ENCODE data around the gene AKAP6. TPM values are rescaled to one million over a fixed set of nuclear protein-coding genes. Genes with fewer than 3 reads are reported as not detected.

The AKAP6 gene
- total and polyA plus RNA-seq, 2 experiments from 2014 or later = 0.38 to 0.42 TPM

DNA sequence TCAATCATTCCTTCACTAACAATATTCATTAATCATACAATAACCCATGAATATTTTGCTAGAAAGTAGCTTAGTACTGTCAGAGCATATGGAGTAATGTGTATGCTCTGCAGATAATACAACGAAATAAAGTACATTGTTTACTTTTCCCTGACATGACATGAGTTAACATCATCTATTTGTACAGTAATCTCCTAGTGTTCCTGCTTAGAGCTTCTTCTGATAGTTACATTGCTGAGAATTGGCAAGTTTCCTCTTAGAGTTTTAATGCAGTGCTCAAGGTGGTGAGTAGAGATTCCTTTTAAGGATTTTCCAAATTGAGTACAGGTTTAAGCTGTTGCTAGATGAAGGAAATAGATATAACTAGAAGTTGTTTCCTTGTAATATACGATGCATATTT, 445.1 kb downstream of the AKAP6 start:
- Mint-ChIP-seq H3K27ac (no peak overlapping the region), H3K27me3 (ENCODE audit: insufficient read depth, low read depth, poor library complexity) (no peaks in the 10 kb centered on the region), H3K9me3 (no peaks in the 10 kb centered on the region), H3K4me1 (peaks cover 3% of the 10 kb centered on the region; the same call in 2 of the 3 replicates), H3K4me3 (no peak overlapping the region), H3K36me3 (ENCODE audit: low read depth) (no peaks in the 10 kb centered on the region)
- no peaks in the 10 kb centered on the region for H3K9me2 ChIP-seq (ENCODE audit: insufficient read depth)
- H3K4me1 ChIP-seq (ENCODE audit: insufficient read depth) = no peaks in the 10 kb centered on the region
- ATAC-seq (no peak), DNase-seq (ENCODE audit: low spot score) (no peak)
- no peak overlapping the region for H2AFZ ChIP-seq
- no peaks in the 10 kb centered on the region for H3K79me2 ChIP-seq (replicated peaks; ENCODE audit: insufficient read depth)
- H3K27me3 ChIP-seq (ENCODE audit: insufficient read depth) = no peaks in the 10 kb centered on the region
- no peak for TF ChIP-seq EZH2phosphoT487 (IDR thresholded peaks at IDR 0.05; ENCODE audit: unreplicated experiment)
- TF ChIP-seq, protein P1, sequence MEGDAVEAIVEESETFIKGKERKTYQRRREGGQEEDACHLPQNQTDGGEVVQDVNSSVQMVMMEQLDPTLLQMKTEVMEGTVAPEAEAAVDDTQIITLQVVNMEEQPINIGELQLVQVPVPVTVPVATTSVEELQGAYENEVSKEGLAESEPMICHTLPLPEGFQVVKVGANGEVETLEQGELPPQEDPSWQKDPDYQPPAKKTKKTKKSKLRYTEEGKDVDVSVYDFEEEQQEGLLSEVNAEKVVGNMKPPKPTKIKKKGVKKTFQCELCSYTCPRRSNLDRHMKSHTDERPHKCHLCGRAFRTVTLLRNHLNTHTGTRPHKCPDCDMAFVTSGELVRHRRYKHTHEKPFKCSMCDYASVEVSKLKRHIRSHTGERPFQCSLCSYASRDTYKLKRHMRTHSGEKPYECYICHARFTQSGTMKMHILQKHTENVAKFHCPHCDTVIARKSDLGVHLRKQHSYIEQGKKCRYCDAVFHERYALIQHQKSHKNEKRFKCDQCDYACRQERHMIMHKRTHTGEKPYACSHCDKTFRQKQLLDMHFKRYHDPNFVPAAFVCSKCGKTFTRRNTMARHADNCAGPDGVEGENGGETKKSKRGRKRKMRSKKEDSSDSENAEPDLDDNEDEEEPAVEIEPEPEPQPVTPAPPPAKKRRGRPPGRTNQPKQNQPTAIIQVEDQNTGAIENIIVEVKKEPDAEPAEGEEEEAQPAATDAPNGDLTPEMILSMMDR (conservative IDR thresholded peaks at IDR 0.05; ENCODE audit: low read depth in 2 of 2) = no peak
- no peak for TF ChIP-seq POLR2AphosphoS5 (IDR thresholded peaks at IDR 0.05; ENCODE audit: low read depth)
- no peak for TF ChIP-seq ZNF331 (CRISPR knock-in tag; IDR thresholded peaks at IDR 0.05; ENCODE audit: low read depth)
- TF ChIP-seq EZH2 (IDR thresholded peaks at IDR 0.05; ENCODE audit: low read depth, unreplicated experiment) = no peak
- TF ChIP-seq, protein P2, sequence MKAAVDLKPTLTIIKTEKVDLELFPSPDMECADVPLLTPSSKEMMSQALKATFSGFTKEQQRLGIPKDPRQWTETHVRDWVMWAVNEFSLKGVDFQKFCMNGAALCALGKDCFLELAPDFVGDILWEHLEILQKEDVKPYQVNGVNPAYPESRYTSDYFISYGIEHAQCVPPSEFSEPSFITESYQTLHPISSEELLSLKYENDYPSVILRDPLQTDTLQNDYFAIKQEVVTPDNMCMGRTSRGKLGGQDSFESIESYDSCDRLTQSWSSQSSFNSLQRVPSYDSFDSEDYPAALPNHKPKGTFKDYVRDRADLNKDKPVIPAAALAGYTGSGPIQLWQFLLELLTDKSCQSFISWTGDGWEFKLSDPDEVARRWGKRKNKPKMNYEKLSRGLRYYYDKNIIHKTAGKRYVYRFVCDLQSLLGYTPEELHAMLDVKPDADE (IDR thresholded peaks at IDR 0.05) = no peak
- no peak for TF ChIP-seq STAT1 (IDR thresholded peaks at IDR 0.05; ENCODE audit: unreplicated experiment)
- TF ChIP-seq NANOG (IDR thresholded peaks at IDR 0.05; ENCODE audit: borderline replicate concordance) = no peak
- no peak for TF ChIP-seq JUNB (IDR thresholded peaks at IDR 0.05; ENCODE audit: unreplicated experiment)
- TF ChIP-seq, protein P3, sequence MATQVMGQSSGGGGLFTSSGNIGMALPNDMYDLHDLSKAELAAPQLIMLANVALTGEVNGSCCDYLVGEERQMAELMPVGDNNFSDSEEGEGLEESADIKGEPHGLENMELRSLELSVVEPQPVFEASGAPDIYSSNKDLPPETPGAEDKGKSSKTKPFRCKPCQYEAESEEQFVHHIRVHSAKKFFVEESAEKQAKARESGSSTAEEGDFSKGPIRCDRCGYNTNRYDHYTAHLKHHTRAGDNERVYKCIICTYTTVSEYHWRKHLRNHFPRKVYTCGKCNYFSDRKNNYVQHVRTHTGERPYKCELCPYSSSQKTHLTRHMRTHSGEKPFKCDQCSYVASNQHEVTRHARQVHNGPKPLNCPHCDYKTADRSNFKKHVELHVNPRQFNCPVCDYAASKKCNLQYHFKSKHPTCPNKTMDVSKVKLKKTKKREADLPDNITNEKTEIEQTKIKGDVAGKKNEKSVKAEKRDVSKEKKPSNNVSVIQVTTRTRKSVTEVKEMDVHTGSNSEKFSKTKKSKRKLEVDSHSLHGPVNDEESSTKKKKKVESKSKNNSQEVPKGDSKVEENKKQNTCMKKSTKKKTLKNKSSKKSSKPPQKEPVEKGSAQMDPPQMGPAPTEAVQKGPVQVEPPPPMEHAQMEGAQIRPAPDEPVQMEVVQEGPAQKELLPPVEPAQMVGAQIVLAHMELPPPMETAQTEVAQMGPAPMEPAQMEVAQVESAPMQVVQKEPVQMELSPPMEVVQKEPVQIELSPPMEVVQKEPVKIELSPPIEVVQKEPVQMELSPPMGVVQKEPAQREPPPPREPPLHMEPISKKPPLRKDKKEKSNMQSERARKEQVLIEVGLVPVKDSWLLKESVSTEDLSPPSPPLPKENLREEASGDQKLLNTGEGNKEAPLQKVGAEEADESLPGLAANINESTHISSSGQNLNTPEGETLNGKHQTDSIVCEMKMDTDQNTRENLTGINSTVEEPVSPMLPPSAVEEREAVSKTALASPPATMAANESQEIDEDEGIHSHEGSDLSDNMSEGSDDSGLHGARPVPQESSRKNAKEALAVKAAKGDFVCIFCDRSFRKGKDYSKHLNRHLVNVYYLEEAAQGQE (IDR thresholded peaks at IDR 0.05; ENCODE audit: unreplicated experiment) = no peak
- TF ChIP-seq ZNF114 (CRISPR knock-in tag; IDR thresholded peaks at IDR 0.05) = no peak
- no peak for TF ChIP-seq CREB1 (CRISPR knock-in tag; IDR thresholded peaks at IDR 0.05; ENCODE audit: low read depth)
- TF ChIP-seq, protein P4, sequence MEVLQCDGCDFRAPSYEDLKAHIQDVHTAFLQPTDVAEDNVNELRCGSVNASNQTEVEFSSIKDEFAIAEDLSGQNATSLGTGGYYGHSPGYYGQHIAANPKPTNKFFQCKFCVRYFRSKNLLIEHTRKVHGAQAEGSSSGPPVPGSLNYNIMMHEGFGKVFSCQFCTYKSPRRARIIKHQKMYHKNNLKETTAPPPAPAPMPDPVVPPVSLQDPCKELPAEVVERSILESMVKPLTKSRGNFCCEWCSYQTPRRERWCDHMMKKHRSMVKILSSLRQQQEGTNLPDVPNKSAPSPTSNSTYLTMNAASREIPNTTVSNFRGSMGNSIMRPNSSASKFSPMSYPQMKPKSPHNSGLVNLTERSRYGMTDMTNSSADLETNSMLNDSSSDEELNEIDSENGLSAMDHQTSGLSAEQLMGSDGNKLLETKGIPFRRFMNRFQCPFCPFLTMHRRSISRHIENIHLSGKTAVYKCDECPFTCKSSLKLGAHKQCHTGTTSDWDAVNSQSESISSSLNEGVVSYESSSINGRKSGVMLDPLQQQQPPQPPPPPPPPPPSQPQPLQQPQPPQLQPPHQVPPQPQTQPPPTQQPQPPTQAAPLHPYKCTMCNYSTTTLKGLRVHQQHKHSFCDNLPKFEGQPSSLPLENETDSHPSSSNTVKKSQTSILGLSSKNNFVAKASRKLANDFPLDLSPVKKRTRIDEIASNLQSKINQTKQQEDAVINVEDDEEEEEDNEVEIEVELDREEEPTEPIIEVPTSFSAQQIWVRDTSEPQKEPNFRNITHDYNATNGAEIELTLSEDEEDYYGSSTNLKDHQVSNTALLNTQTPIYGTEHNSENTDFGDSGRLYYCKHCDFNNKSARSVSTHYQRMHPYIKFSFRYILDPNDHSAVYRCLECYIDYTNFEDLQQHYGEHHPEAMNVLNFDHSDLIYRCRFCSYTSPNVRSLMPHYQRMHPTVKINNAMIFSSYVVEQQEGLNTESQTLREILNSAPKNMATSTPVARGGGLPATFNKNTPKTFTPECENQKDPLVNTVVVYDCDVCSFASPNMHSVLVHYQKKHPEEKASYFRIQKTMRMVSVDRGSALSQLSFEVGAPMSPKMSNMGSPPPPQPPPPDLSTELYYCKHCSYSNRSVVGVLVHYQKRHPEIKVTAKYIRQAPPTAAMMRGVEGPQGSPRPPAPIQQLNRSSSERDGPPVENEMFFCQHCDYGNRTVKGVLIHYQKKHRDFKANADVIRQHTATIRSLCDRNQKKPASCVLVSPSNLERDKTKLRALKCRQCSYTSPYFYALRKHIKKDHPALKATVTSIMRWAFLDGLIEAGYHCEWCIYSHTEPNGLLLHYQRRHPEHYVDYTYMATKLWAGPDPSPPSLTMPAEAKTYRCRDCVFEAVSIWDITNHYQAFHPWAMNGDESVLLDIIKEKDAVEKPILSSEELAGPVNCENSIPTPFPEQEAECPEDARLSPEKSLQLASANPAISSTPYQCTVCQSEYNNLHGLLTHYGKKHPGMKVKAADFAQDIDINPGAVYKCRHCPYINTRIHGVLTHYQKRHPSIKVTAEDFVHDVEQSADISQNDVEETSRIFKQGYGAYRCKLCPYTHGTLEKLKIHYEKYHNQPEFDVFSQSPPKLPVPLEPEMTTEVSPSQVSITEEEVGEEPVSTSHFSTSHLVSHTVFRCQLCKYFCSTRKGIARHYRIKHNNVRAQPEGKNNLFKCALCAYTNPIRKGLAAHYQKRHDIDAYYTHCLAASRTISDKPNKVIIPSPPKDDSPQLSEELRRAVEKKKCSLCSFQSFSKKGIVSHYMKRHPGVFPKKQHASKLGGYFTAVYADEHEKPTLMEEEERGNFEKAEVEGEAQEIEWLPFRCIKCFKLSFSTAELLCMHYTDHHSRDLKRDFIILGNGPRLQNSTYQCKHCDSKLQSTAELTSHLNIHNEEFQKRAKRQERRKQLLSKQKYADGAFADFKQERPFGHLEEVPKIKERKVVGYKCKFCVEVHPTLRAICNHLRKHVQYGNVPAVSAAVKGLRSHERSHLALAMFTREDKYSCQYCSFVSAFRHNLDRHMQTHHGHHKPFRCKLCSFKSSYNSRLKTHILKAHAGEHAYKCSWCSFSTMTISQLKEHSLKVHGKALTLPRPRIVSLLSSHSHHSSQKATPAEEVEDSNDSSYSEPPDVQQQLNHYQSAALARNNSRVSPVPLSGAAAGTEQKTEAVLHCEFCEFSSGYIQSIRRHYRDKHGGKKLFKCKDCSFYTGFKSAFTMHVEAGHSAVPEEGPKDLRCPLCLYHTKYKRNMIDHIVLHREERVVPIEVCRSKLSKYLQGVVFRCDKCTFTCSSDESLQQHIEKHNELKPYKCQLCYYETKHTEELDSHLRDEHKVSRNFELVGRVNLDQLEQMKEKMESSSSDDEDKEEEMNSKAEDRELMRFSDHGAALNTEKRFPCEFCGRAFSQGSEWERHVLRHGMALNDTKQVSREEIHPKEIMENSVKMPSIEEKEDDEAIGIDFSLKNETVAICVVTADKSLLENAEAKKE (CRISPR knock-in tag; IDR thresholded peaks at IDR 0.05) = no peak
- no peaks in the 10 kb centered on the region for H3K36me3 ChIP-seq (ENCODE audit: insufficient read depth)
- no peak overlapping the region for H3K4me2 ChIP-seq
- H3K27ac ChIP-seq (ENCODE audit: low read depth) = no peak overlapping the region
- H4K20me1 ChIP-seq (replicated peaks; ENCODE audit: insufficient read depth) = no peaks in the 10 kb centered on the region
- H3K4me3 ChIP-seq = no peak overlapping the region
- H3F3A ChIP-seq (replicated peaks; ENCODE audit: low read depth) = no peaks in the 10 kb centered on the region

Data from GM23338 (cell line).